ENCODE measurements around the gene COA1.
A peak's percentile ranks its signal among the peaks of the same experiment; 100 is the strongest.
"Not testable (repeated sequence)": the region's sequence is repeated elsewhere in the genome, so short reads cannot be mapped to it uniquely, and the experiment has no call there.

The COA1 gene

GRCh38 chr7:43725251-43725650 is 4.1 kb downstream of the COA1 start:
- Mint-ChIP-seq H3K9me3 (no peaks in the 10 kb centered on the region), H3K36me3 (ENCODE audit: low read depth) (peaks cover 58% of the 10 kb centered on the region), H3K4me3 (no peak overlapping the region), H3K27me3 (no peaks in the 10 kb centered on the region), H3K4me1 (ENCODE audit: low read depth) (peaks cover 58% of the 10 kb centered on the region), H3K27ac (no peak overlapping the region)
- DNase-seq = no peak

GRCh38 chr7:43723007-43723341 is 6.3 kb downstream of the COA1 start:
- H3K27ac Mint-ChIP-seq = peak overlapping the region; percentile 35
- no peaks in the 10 kb centered on the region for H3K9me3 Mint-ChIP-seq
- peaks cover 52% of the 10 kb centered on the region for H3K36me3 Mint-ChIP-seq (ENCODE audit: low read depth)
- no peaks in the 10 kb centered on the region for H3K27me3 Mint-ChIP-seq
- no peak overlapping the region for H3K4me3 Mint-ChIP-seq
- no peak for DNase-seq
- peaks cover 57% of the 10 kb centered on the region for H3K4me1 Mint-ChIP-seq (ENCODE audit: low read depth)

- Mint-ChIP-seq H3K4me3 (no peak overlapping the region), H3K27ac (no peak overlapping the region), H3K4me1 (ENCODE audit: low read depth) (peaks cover 59% of the 10 kb centered on the region), H3K36me3 (ENCODE audit: low read depth) (peaks cover 54% of the 10 kb centered on the region), H3K27me3 (no peaks in the 10 kb centered on the region), H3K9me3 (no peaks in the 10 kb centered on the region)
- DNase-seq = no peak
These were observed 8.0 kb downstream of the COA1 start for GRCh38 chr7:43721193-43721806.

- Mint-ChIP-seq H3K4me1 (ENCODE audit: low read depth) (peaks cover 60% of the 10 kb centered on the region), H3K9me3 (no peaks in the 10 kb centered on the region), H3K27me3 (no peaks in the 10 kb centered on the region), H3K27ac (no peak overlapping the region), H3K36me3 (ENCODE audit: low read depth) (peaks cover 62% of the 10 kb centered on the region), H3K4me3 (no peak overlapping the region)
- no peak for DNase-seq
These were observed 12.7 kb downstream of the COA1 start for GRCh38 chr7:43716598-43716997.

DNA sequence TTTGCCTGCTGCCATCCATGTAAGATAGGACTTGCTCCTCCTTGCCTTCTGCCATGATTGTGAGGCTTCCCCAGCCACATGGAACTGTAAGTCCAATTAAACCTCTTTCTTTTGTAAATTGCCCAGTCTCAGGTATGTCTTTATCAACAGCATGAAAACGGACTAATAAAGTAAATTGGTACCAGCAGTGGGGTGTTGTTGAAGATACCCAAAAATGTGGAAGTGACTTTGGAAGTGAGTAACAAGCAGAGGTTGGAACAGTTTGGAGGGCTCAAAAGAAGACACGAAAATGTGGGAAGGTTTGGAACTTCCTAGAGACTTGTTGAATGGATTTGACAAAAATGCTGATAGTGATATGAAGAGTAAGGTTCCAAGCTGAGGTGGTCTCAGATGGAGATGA is 13.4 kb downstream of the COA1 start:
- not testable (repeated sequence) for H3K27me3 Mint-ChIP-seq, H3K27ac Mint-ChIP-seq, H3K9me3 Mint-ChIP-seq, H3K4me3 Mint-ChIP-seq, DNase-seq
- peaks cover 62% of the 10 kb centered on the region for H3K36me3 Mint-ChIP-seq (ENCODE audit: low read depth)
- H3K4me1 Mint-ChIP-seq (ENCODE audit: low read depth) = peaks cover 58% of the 10 kb centered on the region

DNA sequence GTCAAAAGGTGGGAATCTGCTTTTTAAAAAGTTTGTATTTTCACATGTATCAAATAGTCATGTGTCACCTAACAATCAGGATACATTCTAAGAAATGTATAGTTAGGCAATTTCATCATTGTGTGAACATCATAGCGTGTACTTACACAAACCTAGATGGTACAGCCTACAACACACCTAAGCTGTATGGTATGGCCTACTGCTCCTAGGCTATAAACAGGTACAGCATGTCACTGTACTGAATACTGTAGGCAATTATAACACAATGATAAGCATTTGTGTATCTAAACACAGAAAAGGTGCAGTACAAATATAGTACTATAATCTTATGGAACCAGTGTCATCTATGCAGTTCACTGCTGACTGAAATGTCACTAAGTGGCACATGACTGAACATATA is 17.8 kb downstream of the COA1 start:
- DNase-seq = no peak
- H3K27ac Mint-ChIP-seq = no peak overlapping the region
- no peaks in the 10 kb centered on the region for H3K9me3 Mint-ChIP-seq
- no peaks in the 10 kb centered on the region for H3K27me3 Mint-ChIP-seq
- peaks cover 37% of the 10 kb centered on the region for H3K4me1 Mint-ChIP-seq (ENCODE audit: low read depth)
- H3K4me3 Mint-ChIP-seq = no peak overlapping the region
- peaks cover 60% of the 10 kb centered on the region for H3K36me3 Mint-ChIP-seq (ENCODE audit: low read depth)

GRCh38 chr7:43708055-43708454 is 21.3 kb downstream of the COA1 start:
- Mint-ChIP-seq H3K36me3 (ENCODE audit: low read depth) (peaks cover 57% of the 10 kb centered on the region), H3K4me1 (ENCODE audit: low read depth) (peaks cover 50% of the 10 kb centered on the region)
- not testable (repeated sequence) for DNase-seq, H3K9me3 Mint-ChIP-seq, H3K27me3 Mint-ChIP-seq, H3K27ac Mint-ChIP-seq, H3K4me3 Mint-ChIP-seq

GRCh38 chr7:43703573-43703972 is 25.8 kb downstream of the COA1 start:
- no peak overlapping the region for H3K27ac Mint-ChIP-seq
- no peaks in the 10 kb centered on the region for H3K9me3 Mint-ChIP-seq
- H3K27me3 Mint-ChIP-seq = no peaks in the 10 kb centered on the region
- peaks cover 75% of the 10 kb centered on the region for H3K4me1 Mint-ChIP-seq (ENCODE audit: low read depth)
- peaks cover 36% of the 10 kb centered on the region for H3K36me3 Mint-ChIP-seq (ENCODE audit: low read depth)
- H3K4me3 Mint-ChIP-seq = no peak overlapping the region
- no peak for DNase-seq

DNA sequence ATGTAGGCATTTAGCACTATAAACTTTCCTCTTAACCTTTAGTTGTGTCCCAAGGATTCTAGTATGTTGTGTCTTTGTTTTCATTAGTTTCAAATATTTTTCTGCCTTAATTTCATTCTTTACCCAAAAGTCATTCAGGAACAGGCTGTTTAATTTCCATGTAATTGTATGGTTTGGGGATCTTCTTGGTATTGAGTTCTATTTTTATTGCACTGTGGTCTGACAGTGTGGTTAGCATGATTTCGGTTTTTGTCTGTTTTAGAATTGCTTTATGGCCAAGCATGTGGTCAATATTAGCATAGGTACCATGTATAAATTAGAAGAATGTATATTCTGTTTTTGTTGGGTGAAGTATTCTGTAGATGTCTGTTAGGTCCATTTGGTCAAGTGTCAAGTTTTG is 26.3 kb downstream of the COA1 start:
- H3K4me1 Mint-ChIP-seq (ENCODE audit: low read depth) = peaks cover 78% of the 10 kb centered on the region
- H3K9me3 Mint-ChIP-seq = no peaks in the 10 kb centered on the region
- DNase-seq = no peak
- peak overlapping the region; percentile 46 for H3K27ac Mint-ChIP-seq
- peaks cover 30% of the 10 kb centered on the region for H3K36me3 Mint-ChIP-seq (ENCODE audit: low read depth)
- no peaks in the 10 kb centered on the region for H3K27me3 Mint-ChIP-seq
- H3K4me3 Mint-ChIP-seq = no peak overlapping the region

- Mint-ChIP-seq H3K4me3 (no peak overlapping the region), H3K27ac (peak overlapping the region; percentile 22), H3K4me1 (ENCODE audit: low read depth) (peaks cover 79% of the 10 kb centered on the region), H3K27me3 (no peaks in the 10 kb centered on the region), H3K36me3 (ENCODE audit: low read depth) (peaks cover 26% of the 10 kb centered on the region), H3K9me3 (no peaks in the 10 kb centered on the region)
- DNase-seq = no peak
These were observed 27.4 kb downstream of the COA1 start for GRCh38 chr7:43701929-43702328.

GRCh38 chr7:43701500-43701854 is 27.8 kb downstream of the COA1 start:
- H3K27me3 Mint-ChIP-seq = no peaks in the 10 kb centered on the region
- peaks cover 26% of the 10 kb centered on the region for H3K36me3 Mint-ChIP-seq (ENCODE audit: low read depth)
- peak overlapping the region; percentile 22 for H3K27ac Mint-ChIP-seq
- no peak overlapping the region for H3K4me3 Mint-ChIP-seq
- H3K4me1 Mint-ChIP-seq (ENCODE audit: low read depth) = peaks cover 79% of the 10 kb centered on the region
- no peaks in the 10 kb centered on the region for H3K9me3 Mint-ChIP-seq
- DNase-seq = no peak

DNA sequence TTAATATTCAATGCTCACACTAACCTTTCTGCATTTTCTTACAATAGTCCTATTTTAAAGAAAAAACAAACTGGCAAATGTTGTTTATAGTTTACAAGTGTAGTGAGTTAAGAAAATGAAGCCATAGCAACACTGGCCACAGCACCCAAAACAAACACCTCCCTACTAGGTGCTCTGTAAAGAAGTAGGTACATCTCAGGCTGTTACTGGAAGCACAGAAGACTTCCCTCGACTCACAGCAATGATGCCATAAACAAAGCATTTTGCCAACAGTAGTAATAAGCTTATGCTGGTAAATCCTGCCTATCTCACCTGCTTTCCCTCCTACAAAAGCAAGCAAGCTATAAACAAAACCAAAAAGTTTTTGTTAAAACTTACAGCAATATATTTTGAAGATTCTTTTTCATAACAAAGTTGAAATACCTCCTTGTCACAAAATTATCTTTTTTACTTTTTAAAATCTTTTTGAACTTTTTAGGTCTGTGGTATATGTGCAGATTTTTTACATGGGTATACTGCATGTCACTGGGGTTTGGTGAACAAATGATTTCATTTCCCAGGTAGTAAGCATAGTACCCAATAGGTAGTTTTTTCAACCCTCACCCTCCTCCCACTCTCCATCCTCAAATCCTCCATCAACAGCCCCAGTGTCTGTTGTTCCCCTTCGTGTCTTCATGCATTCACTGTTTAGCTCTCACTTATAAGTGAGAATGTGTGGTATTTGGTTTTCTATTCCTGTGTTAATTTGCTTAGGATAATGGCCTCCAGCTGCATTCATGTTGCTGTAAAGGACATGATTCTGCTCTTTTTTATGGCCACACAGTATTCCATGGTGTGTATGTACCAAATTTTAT is 28.4 kb downstream of the COA1 start:
- H3K9me3 Mint-ChIP-seq = no peaks in the 10 kb centered on the region
- peaks cover 78% of the 10 kb centered on the region for H3K4me1 Mint-ChIP-seq (ENCODE audit: low read depth)
- H3K36me3 Mint-ChIP-seq (ENCODE audit: low read depth) = peaks cover 25% of the 10 kb centered on the region
- DNase-seq = no peak
- H3K27me3 Mint-ChIP-seq = no peaks in the 10 kb centered on the region
- peak overlapping the region; percentile 22 for H3K27ac Mint-ChIP-seq
- H3K4me3 Mint-ChIP-seq = no peak overlapping the region

DNA sequence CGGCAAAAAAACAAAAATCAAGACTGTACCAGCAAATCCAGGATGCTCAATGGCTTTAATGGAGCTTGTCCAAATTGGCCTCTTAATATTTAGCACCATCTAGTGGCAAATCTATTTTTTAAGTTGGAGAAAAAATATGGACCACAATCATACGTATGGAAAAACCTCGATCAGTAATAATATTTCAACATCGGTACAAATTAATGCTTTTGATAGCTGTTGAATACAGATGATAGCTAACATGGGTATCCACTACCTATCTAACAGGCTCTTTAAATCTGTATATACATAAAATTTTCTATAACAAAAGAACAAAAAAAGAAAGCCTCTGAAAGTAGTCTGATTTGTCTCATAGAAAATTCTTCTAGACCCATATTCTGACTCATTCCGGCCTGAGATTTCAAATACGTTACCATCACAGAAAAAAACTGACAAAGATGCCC is 29.2 kb downstream of the COA1 start:
- Mint-ChIP-seq H3K4me3 (no peak overlapping the region), H3K36me3 (ENCODE audit: low read depth) (peaks cover 17% of the 10 kb centered on the region), H3K27me3 (no peaks in the 10 kb centered on the region), H3K4me1 (ENCODE audit: low read depth) (peaks cover 70% of the 10 kb centered on the region), H3K27ac (peak overlapping the region; percentile 66), H3K9me3 (no peaks in the 10 kb centered on the region)
- DNase-seq = no peak

- Mint-ChIP-seq H3K27me3 (no peaks in the 10 kb centered on the region), H3K4me1 (ENCODE audit: low read depth) (peaks cover 57% of the 10 kb centered on the region), H3K9me3 (no peaks in the 10 kb centered on the region), H3K27ac (peak overlapping the region; percentile 50), H3K4me3 (no peak overlapping the region), H3K36me3 (ENCODE audit: low read depth) (peaks cover 7% of the 10 kb centered on the region)
- no peak for DNase-seq
These were observed 30.7 kb downstream of the COA1 start for GRCh38 chr7:43698460-43699255.

- no peaks in the 10 kb centered on the region for H3K9me3 Mint-ChIP-seq
- H3K4me3 Mint-ChIP-seq = no peak overlapping the region
- H3K27ac Mint-ChIP-seq = peak overlapping the region; percentile 64
- no peak for DNase-seq
- H3K27me3 Mint-ChIP-seq = no peaks in the 10 kb centered on the region
- peaks cover 3% of the 10 kb centered on the region for H3K36me3 Mint-ChIP-seq (ENCODE audit: low read depth)
- peaks cover 48% of the 10 kb centered on the region for H3K4me1 Mint-ChIP-seq (ENCODE audit: low read depth)
These were observed 31.6 kb downstream of the COA1 start for GRCh38 chr7:43697690-43698089.
